ENCODE data around the gene RGL3.

Gene RGL3

GRCh38 chr19:11420429-11421370, 1.6 kb upstream of the RGL3 start:
- ChIA-PET POLR2A (interaction anchor here (0.6 to 2.3 kb wide), 2 partner anchors 36 to 45 kb away, joined by 3 to 5 read pairs; no protein-coding TSS in a partner anchor), CTCF (interaction anchor here (0.8 to 3.9 kb wide), 6 partner anchors 17 to 134 kb away, joined by 3 to 34 read pairs (median 4); partner anchors contain the start of gene EPOR)
- WGBS (ENCODE audit: insufficient coverage), result 3% methylated on average over 22 of the region's 46 CpGs
- peaks cover 0 to 85% (median 43%) of the 10 kb centered on the region in 5 experiments for H3K27me3 ChIP-seq (replicated peaks in 2 of 5; ENCODE audit: control insufficient read depth in 4 of 5, insufficient read depth in 5 of 5, low read length in 4 of 5)
- peak in 1 of 3 donors; percentile 23 for DNase-seq
- H3K4me3 ChIP-seq (ENCODE audit: control insufficient read depth in 1 of 7, extremely low read depth in 1 of 7, insufficient read depth in 4 of 7, low read depth in 2 of 7, low read length in 6 of 7), result peak overlapping the region in 4 of 7 experiments; percentile 6 to 69 (median 56)
- no peaks in the 10 kb centered on the region for H3K36me3 ChIP-seq (ENCODE audit: control insufficient read depth in 4 of 4, insufficient read depth in 4 of 4, low read length in 3 of 4)
- no peaks in the 10 kb centered on the region for H3K9me3 ChIP-seq (ENCODE audit: control extremely low read depth in 1 of 5, control insufficient read depth in 4 of 5, insufficient read depth in 2 of 5, low read depth in 1 of 5, low read length in 4 of 5)
- peaks cover 0 to 47% (median 36%) of the 10 kb centered on the region in 4 experiments for H3K4me1 ChIP-seq (ENCODE audit: control extremely low read depth in 1 of 4, control insufficient read depth in 4 of 4, insufficient read depth in 4 of 4, low read length in 3 of 4)
- no peak overlapping the region for H3K27ac ChIP-seq (ENCODE audit: insufficient read depth in 1 of 2, low read depth in 1 of 2, low read length in 2 of 2, poor library complexity in 1 of 2, severe bottlenecking in 2 of 2)

- POLR2A ChIA-PET, result no interaction called here
These were observed 993 bp downstream of the RGL3 start for GRCh38 chr19:11418094-11418548.

DNA sequence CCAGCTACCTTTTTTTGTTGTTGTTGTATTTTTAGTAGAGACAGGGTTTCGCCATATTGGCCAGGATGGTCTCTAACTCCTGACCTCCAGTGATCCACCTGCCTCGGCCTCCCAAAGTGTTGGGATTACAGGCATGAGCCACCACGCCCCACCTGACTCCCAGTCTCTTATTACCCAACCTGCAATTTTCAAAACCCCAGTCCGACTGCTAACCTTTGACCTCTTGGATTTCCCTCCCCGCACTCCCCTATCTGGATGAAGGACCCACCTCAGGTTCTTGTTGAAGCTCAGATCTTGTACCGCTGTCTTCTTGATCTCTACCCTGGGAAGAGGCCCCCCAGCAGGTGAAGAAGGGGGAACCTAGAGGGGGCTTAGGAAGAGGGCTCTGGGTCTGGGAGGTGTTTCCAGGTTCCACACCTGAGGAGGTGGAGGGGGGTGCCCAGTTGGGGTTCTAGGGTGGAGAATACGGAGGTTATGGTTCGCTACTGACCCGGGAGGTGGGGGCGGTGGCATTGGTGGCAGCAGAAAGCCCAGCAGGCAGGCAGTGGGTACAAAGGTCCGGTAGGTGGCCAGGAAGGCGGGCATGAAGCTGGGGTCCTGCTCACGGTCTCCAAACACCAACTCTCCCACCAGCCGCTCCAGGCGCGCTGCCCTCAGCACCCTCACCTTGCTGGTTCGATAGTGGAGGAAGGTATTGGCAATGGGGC, 2.6 kb downstream of the RGL3 start:
- 99% methylated on average over 10 of the region's 17 CpGs for WGBS (ENCODE audit: insufficient coverage)
- Histone ChIP-seq H3K36me3 (ENCODE audit: control insufficient read depth in 4 of 4, insufficient read depth in 4 of 4, low read length in 3 of 4) (no peaks in the 10 kb centered on the region), H3K4me3 (ENCODE audit: control insufficient read depth in 1 of 7, extremely low read depth in 1 of 7, insufficient read depth in 4 of 7, low read depth in 2 of 7, low read length in 6 of 7) (no peak overlapping the region), H3K9me3 (ENCODE audit: control extremely low read depth in 1 of 5, control insufficient read depth in 4 of 5, insufficient read depth in 2 of 5, low read depth in 1 of 5, low read length in 4 of 5) (no peaks in the 10 kb centered on the region), H3K4me1 (ENCODE audit: control extremely low read depth in 1 of 4, control insufficient read depth in 4 of 4, insufficient read depth in 4 of 4, low read length in 3 of 4) (peaks cover 0 to 25% (median 19%) of the 10 kb centered on the region in 4 experiments), H3K27ac (ENCODE audit: insufficient read depth in 1 of 2, low read depth in 1 of 2, low read length in 2 of 2, poor library complexity in 1 of 2, severe bottlenecking in 2 of 2) (no peak overlapping the region), H3K27me3 (replicated peaks in 2 of 5; ENCODE audit: control insufficient read depth in 4 of 5, insufficient read depth in 5 of 5, low read length in 4 of 5) (peaks cover 0 to 62% (median 26%) of the 10 kb centered on the region in 5 experiments)
- ChIA-PET POLR2A (no interaction called here), CTCF (interaction anchor here (1.3 to 2.1 kb wide), 2 partner anchors 9 to 36 kb away, joined by 3 to 6 read pairs; no protein-coding TSS in a partner anchor)
- DNase-seq, result no peak

More at GRCh38 chr19:11418094-11418548, 993 bp downstream of the RGL3 start:
- H3K27me3 ChIP-seq (replicated peaks in 2 of 5; ENCODE audit: control insufficient read depth in 4 of 5, insufficient read depth in 5 of 5, low read length in 4 of 5), result peaks cover 0 to 78% (median 35%) of the 10 kb centered on the region in 5 experiments
- H3K36me3 ChIP-seq (ENCODE audit: control insufficient read depth in 4 of 4, insufficient read depth in 4 of 4, low read length in 3 of 4), result no peaks in the 10 kb centered on the region
- H3K4me3 ChIP-seq (ENCODE audit: control insufficient read depth in 1 of 7, extremely low read depth in 1 of 7, insufficient read depth in 4 of 7, low read depth in 2 of 7, low read length in 6 of 7), result peak overlapping the region in 1 of 7 experiments; percentile 4
- H3K4me1 ChIP-seq (ENCODE audit: control extremely low read depth in 1 of 4, control insufficient read depth in 4 of 4, insufficient read depth in 4 of 4, low read length in 3 of 4), result peaks cover 0 to 41% (median 33%) of the 10 kb centered on the region in 4 experiments
- H3K27ac ChIP-seq (ENCODE audit: insufficient read depth in 1 of 2, low read depth in 1 of 2, low read length in 2 of 2, poor library complexity in 1 of 2, severe bottlenecking in 2 of 2), result no peak overlapping the region
- CTCF ChIA-PET, result interaction anchor here (1.0 to 3.9 kb wide), 3 partner anchors 11 to 44 kb away, joined by 3 to 34 read pairs (median 4); partner anchors contain the start of genes EPOR and SWSAP1
- no peak for DNase-seq
- H3K9me3 ChIP-seq (ENCODE audit: control extremely low read depth in 1 of 5, control insufficient read depth in 4 of 5, insufficient read depth in 2 of 5, low read depth in 1 of 5, low read length in 4 of 5), result no peaks in the 10 kb centered on the region
- WGBS (ENCODE audit: insufficient coverage), result 7% methylated on average over 11 of the region's 16 CpGs

DNA sequence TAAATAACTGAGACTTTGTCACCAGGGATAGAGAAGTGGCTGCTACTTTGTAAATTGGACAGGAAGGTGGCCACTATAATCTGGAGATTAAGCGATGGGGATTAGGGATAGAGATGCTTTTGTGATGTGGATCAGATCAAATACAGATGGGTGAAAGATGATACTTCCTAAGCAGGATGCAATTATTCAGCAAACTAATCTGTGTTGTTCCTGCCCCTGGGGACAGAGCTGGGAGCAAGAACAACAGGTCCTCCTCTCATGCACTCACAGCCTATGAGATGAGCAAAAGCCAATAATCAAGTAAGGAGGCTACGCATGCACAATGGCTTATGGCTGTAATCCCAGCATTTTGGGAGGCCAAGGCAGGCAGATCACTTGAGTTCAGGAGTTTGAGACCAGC, 4.6 kb downstream of the RGL3 start:
- CTCF ChIA-PET, result interaction anchor here (1.2 kb wide), 1 partner anchor 16 kb away, joined by 3 read pairs; no protein-coding TSS in a partner anchor
- Histone ChIP-seq H3K4me3 (ENCODE audit: control insufficient read depth in 1 of 7, extremely low read depth in 1 of 7, insufficient read depth in 4 of 7, low read depth in 2 of 7, low read length in 6 of 7) (no peak overlapping the region), H3K36me3 (ENCODE audit: control insufficient read depth in 4 of 4, insufficient read depth in 4 of 4, low read length in 3 of 4) (no peaks in the 10 kb centered on the region), H3K4me1 (ENCODE audit: control extremely low read depth in 1 of 4, control insufficient read depth in 4 of 4, insufficient read depth in 4 of 4, low read length in 3 of 4) (peaks cover 0 to 9% (median 6%) of the 10 kb centered on the region in 4 experiments), H3K27me3 (replicated peaks in 2 of 5; ENCODE audit: control insufficient read depth in 4 of 5, insufficient read depth in 5 of 5, low read length in 4 of 5) (peaks cover 0 to 42% (median 15%) of the 10 kb centered on the region in 5 experiments), H3K9me3 (ENCODE audit: control extremely low read depth in 1 of 5, control insufficient read depth in 4 of 5, insufficient read depth in 2 of 5, low read depth in 1 of 5, low read length in 4 of 5) (no peaks in the 10 kb centered on the region), H3K27ac (ENCODE audit: insufficient read depth in 1 of 2, low read depth in 1 of 2, low read length in 2 of 2, poor library complexity in 1 of 2, severe bottlenecking in 2 of 2) (no peak overlapping the region)
- 100% methylated on average over 2 of the region's 2 CpGs for WGBS (ENCODE audit: insufficient coverage)
- DNase-seq, result no peak
- POLR2A ChIA-PET, result no interaction called here

DNA sequence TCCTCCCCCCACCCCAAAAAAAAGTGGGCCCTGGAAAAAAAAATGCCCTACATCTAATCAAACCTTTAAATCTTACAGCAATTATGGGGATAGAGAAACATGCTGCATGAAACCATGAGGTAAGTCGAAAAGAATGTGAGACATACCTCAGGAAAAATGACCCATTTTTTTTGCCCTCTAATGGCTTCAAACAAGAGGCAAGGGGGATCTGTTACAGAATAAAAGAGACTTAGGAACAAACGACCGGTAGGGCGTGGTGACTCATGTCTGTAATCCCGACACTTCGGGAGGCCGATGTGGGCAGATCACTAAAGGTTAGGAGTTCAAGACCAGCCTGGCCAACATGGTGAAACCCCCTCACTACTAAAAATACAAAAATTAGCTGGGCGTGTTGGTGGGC, 8.4 kb downstream of the RGL3 start:
- ChIA-PET POLR2A (no interaction called here), CTCF (interaction anchor here (1.0 to 1.1 kb wide), 2 partner anchors 12 to 33 kb away, joined by 3 to 4 read pairs; no protein-coding TSS in a partner anchor)
- no peak for DNase-seq
- Histone ChIP-seq H3K4me1 (ENCODE audit: control extremely low read depth in 1 of 4, control insufficient read depth in 4 of 4, insufficient read depth in 4 of 4, low read length in 3 of 4) (peaks cover 0 to 3% (median 0%) of the 10 kb centered on the region in 4 experiments), H3K4me3 (ENCODE audit: control insufficient read depth in 1 of 7, extremely low read depth in 1 of 7, insufficient read depth in 4 of 7, low read depth in 2 of 7, low read length in 6 of 7) (no peak overlapping the region), H3K36me3 (ENCODE audit: control insufficient read depth in 4 of 4, insufficient read depth in 4 of 4, low read length in 3 of 4) (no peaks in the 10 kb centered on the region), H3K27me3 (replicated peaks in 2 of 5; ENCODE audit: control insufficient read depth in 4 of 5, insufficient read depth in 5 of 5, low read length in 4 of 5) (peaks cover 0 to 17% (median 7%) of the 10 kb centered on the region in 5 experiments), H3K9me3 (ENCODE audit: control extremely low read depth in 1 of 5, control insufficient read depth in 4 of 5, insufficient read depth in 2 of 5, low read depth in 1 of 5, low read length in 4 of 5) (no peaks in the 10 kb centered on the region), H3K27ac (ENCODE audit: insufficient read depth in 1 of 2, low read depth in 1 of 2, low read length in 2 of 2, poor library complexity in 1 of 2, severe bottlenecking in 2 of 2) (no peak overlapping the region)
- WGBS (ENCODE audit: insufficient coverage), result 100% methylated on average over 3 of the region's 8 CpGs

DNA sequence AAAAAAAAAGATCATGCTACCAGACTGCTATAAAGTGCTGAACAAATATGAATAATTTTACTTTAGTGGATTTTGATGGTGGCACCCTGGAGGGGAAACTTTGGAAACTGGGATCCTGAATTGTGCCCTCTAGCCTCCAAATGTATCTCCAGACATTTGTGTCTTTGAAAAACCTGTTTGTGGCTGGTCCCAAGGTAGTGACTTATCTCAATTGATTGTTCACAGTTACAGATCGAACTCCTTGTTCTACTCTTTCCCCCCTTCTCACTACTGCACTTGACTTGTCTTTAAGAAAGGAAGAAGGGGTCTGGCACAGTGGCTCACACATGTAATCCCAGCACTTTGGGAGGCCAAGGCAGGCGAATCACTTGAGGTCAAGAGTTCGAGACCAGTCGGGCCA, 10.5 kb downstream of the RGL3 start:
- Histone ChIP-seq H3K36me3 (ENCODE audit: control insufficient read depth in 4 of 4, insufficient read depth in 4 of 4, low read length in 3 of 4) (no peaks in the 10 kb centered on the region), H3K27me3 (replicated peaks in 2 of 5; ENCODE audit: control insufficient read depth in 4 of 5, insufficient read depth in 5 of 5, low read length in 4 of 5) (peaks cover 0 to 13% (median 5%) of the 10 kb centered on the region in 5 experiments), H3K4me3 (ENCODE audit: control insufficient read depth in 1 of 7, extremely low read depth in 1 of 7, insufficient read depth in 4 of 7, low read depth in 2 of 7, low read length in 6 of 7) (no peak overlapping the region), H3K27ac (ENCODE audit: insufficient read depth in 1 of 2, low read depth in 1 of 2, low read length in 2 of 2, poor library complexity in 1 of 2, severe bottlenecking in 2 of 2) (no peak overlapping the region), H3K4me1 (ENCODE audit: control extremely low read depth in 1 of 4, control insufficient read depth in 4 of 4, insufficient read depth in 4 of 4, low read length in 3 of 4) (peaks cover 0 to 3% (median 0%) of the 10 kb centered on the region in 4 experiments), H3K9me3 (ENCODE audit: control extremely low read depth in 1 of 5, control insufficient read depth in 4 of 5, insufficient read depth in 2 of 5, low read depth in 1 of 5, low read length in 4 of 5) (no peaks in the 10 kb centered on the region)
- 100% methylated on average over 4 of the region's 4 CpGs for WGBS (ENCODE audit: insufficient coverage)
- ChIA-PET CTCF (interaction anchor here (4.4 kb wide), 1 partner anchor 26 kb away, joined by 36 read pairs; the partner anchor contains the start of gene EPOR), POLR2A (no interaction called here)
- no peak for DNase-seq

All from common myeloid progenitor, CD34-positive (primary cell).